ENCODE measurements around the gene SUN3. TPM values are rescaled to one million over a fixed set of nuclear protein-coding genes. Genes with fewer than 3 reads are reported as not detected.

The SUN3 gene
- total RNA-seq, 6 donors from 2014 or later = not detected

- TF ChIP-seq CTCF (IDR thresholded peaks at IDR 0.05) = no peak
- TF ChIP-seq POLR2A (IDR thresholded peaks at IDR 0.05) = no peak
- TF ChIP-seq POLR2AphosphoS5 (IDR thresholded peaks at IDR 0.05) = no peak
- ATAC-seq (ENCODE audit: low FRiP score in 2 of 2) = no peak
Measured at GRCh38 chr7:48063985-48064384, 35.1 kb upstream of the SUN3 start.

GRCh38 chr7:48059706-48060105 lies 30.8 kb upstream of the SUN3 start:
- DNase-seq (peak in 1 of 2 donors; percentile 62), ATAC-seq (ENCODE audit: low FRiP score in 2 of 2) (no peak)
- Histone ChIP-seq H3K4me3 (no peak overlapping the region), H3K27ac (no peak overlapping the region), H3K27me3 (no peaks in the 10 kb centered on the region), H3K4me1 (no peaks in the 10 kb centered on the region), H3K9me3 (no peaks in the 10 kb centered on the region), H3K36me3 (no peaks in the 10 kb centered on the region)
- TF ChIP-seq CTCF (IDR thresholded peaks at IDR 0.05) = no peak
- TF ChIP-seq EP300 (IDR thresholded peaks at IDR 0.05) = peak in 1 of 4 donors; percentile 48
- 75 to 76% methylated on average over 5 of the region's 5 CpGs for WGBS, 2 donors

More at GRCh38 chr7:48063985-48064384, 35.1 kb upstream of the SUN3 start:
- no peak overlapping the region for H3K27ac ChIP-seq
- no peaks in the 10 kb centered on the region for H3K27me3 ChIP-seq
- no peaks in the 10 kb centered on the region for H3K36me3 ChIP-seq
- 90 to 92% methylated on average over 1 of the region's 1 CpG for WGBS, 2 donors
- DNase-seq = no peak
- H3K4me3 ChIP-seq = no peak overlapping the region
- H3K4me1 ChIP-seq = no peaks in the 10 kb centered on the region
- no peaks in the 10 kb centered on the region for H3K9me3 ChIP-seq

- WGBS, 2 donors = 80 to 87% methylated on average over 2 of the region's 2 CpGs
- Histone ChIP-seq H3K36me3 (no peaks in the 10 kb centered on the region), H3K27me3 (no peaks in the 10 kb centered on the region), H3K4me3 (no peak overlapping the region), H3K4me1 (no peaks in the 10 kb centered on the region), H3K27ac (no peak overlapping the region), H3K9me3 (no peaks in the 10 kb centered on the region)
- DNase-seq (no peak), ATAC-seq (ENCODE audit: low FRiP score in 2 of 2) (peak in 1 of 2 donors; percentile 36)
- TF ChIP-seq EP300 (IDR thresholded peaks at IDR 0.05) = no peak
- TF ChIP-seq CTCF (IDR thresholded peaks at IDR 0.05) = no peak
- TF ChIP-seq POLR2AphosphoS5 (IDR thresholded peaks at IDR 0.05) = no peak
- no peak for TF ChIP-seq POLR2A (IDR thresholded peaks at IDR 0.05)
Measured at GRCh38 chr7:48058990-48059389, 30.1 kb upstream of the SUN3 start.

- peak; percentile 64 to 92 for ATAC-seq (ENCODE audit: low FRiP score in 2 of 2)
- H3K27ac ChIP-seq = no peak overlapping the region
- TF ChIP-seq POLR2AphosphoS5 (IDR thresholded peaks at IDR 0.05) (no peak), POLR2A (IDR thresholded peaks at IDR 0.05) (no peak), EP300 (IDR thresholded peaks at IDR 0.05) (peak in 1 of 4 donors; percentile 75)
- 52 to 79% methylated on average over 2 of the region's 2 CpGs for WGBS, 2 donors
- H3K4me1 ChIP-seq = no peaks in the 10 kb centered on the region
- no peak overlapping the region for H3K4me3 ChIP-seq
- no peaks in the 10 kb centered on the region for H3K27me3 ChIP-seq
- H3K9me3 ChIP-seq = no peaks in the 10 kb centered on the region
- no peak for DNase-seq
- no peaks in the 10 kb centered on the region for H3K36me3 ChIP-seq
Measured at GRCh38 chr7:48053736-48054135, 24.8 kb upstream of the SUN3 start.

- TF ChIP-seq POLR2AphosphoS5 (IDR thresholded peaks at IDR 0.05) (no peak), EP300 (IDR thresholded peaks at IDR 0.05) (no peak), POLR2A (IDR thresholded peaks at IDR 0.05) (no peak), CTCF (IDR thresholded peaks at IDR 0.05) (no peak)
- Histone ChIP-seq H3K9me3 (no peaks in the 10 kb centered on the region), H3K4me3 (no peak overlapping the region), H3K27me3 (no peaks in the 10 kb centered on the region), H3K4me1 (no peaks in the 10 kb centered on the region), H3K27ac (no peak overlapping the region), H3K36me3 (no peaks in the 10 kb centered on the region)
- ATAC-seq (ENCODE audit: low FRiP score in 2 of 2) (no peak), DNase-seq (no peak)
- 74 to 78% methylated on average over 8 of the region's 8 CpGs for WGBS, 2 donors
Measured at GRCh38 chr7:48052748-48053147, 23.8 kb upstream of the SUN3 start.
